Pancreas (tissue), 10 donors: ENCODE data around the gene C2CD4B. TPM values are rescaled to one million over a fixed set of nuclear protein-coding genes. Genes with fewer than 3 reads are reported as not detected.

Experiments
- ATAC-seq, 4 donors: fragments of 200-7000 bp; cut with Tn5 transposase; one replicate each; pipeline versions ENCODE4 v1.8.0 to v1.9.1; 2020; ENCODE audit warnings: mild to moderate bottlenecking in 4 of 4, moderate library complexity in 4 of 4
- DNase-seq, 6 donors: peaks; one replicate each; pipeline ENCODE4 v3.0.0-alpha.2; 2020
- FAIRE-seq: peaks from 2 replicates; lab custom pipeline; 2012; peaks lifted over from hg19 to GRCh38; lab: Jason Lieb, UNC
- H3K27ac ChIP-seq, 4 donors: fragments of 200-600 bp; sonication (generic); 1 replicate in 3 of 4; 2 replicates in 1 of 4; pipeline versions ENCODE4 v1.5.0 to v1.8.0; 2020
- H3K27me3 ChIP-seq, 4 donors: fragments of 200-600 bp; one replicate each; pipeline ENCODE4 v1.8.0; 2021
- H3K36me3 ChIP-seq, 3 donors: fragments of 200-600 bp; sonication (generic) in 1 of 3; one replicate each; pipeline versions ENCODE4 v1.5.0 to v1.8.0; 2020 to 2021
- H3K4me1 ChIP-seq, 3 donors: fragments of 200-600 bp; one replicate each; pipeline ENCODE4 v1.8.0; 2021
- H3K4me3 ChIP-seq, 4 donors: fragments of 200-600 bp; sonication (generic) in 2 of 4; one replicate each; pipeline versions ENCODE4 v1.5.0 to v1.8.0; 2020 to 2021
- H3K9me3 ChIP-seq, 4 donors: fragments of 200-600 bp; one replicate each; pipeline ENCODE4 v1.8.0; 2021
- WGBS, 2 donors: extraction: QIAGEN DNeasy Blood & Tissue Kit; methylation state at CpG; one replicate each; pipeline ENCODE4 v1.1.7; 2013; 5-methylcytosine and 5-hydroxymethylcytosine counted together
- intact Hi-C, 3 donors: fragments of 100-400 bp; cut with DNase I; formaldehyde crosslinking; loops; one replicate each; pipeline versions ENCODE4 v1.11.1 to v1.14.2; 2022
- polyA plus RNA-seq, 2 donors: library from polyadenylated mRNA; stranded (reverse); fragments of 200-250 nt; gene quantifications; one replicate each; pipeline ENCODE4 v1.2.3, GENCODE V29; 2013
- total RNA-seq, 6 donors: library from RNA; stranded (reverse); fragmentation: NEBNext Ultra II Directional in 4 of 6; extraction: Animal tissue kit (Norgen Biotek cat#: 25700) in 4 of 6; gene quantifications; one replicate each; pipeline versions ENCODE4 v1.2.1 to v1.2.4, GENCODE V29; 2021 to 2023
- TF ChIP-seq, protein P1 (sequence below), 4 donors: fragments of 200-600 bp; sonication (generic) in 3 of 4; IDR thresholded peaks; one replicate each; pipeline versions ENCODE4 v1.5.0 to v1.8.0; 2021; ENCODE audit warnings: antibody characterized with exemption in 4 of 4
- donor health status: healthy with polysubstance abuse.
- donor health status: DM: no; HTN: no; CAD: no; lungs with moderate emphysema.
- donor health status: DM: no; HTN: no; CAD: no.
- donor health status: control.
- donor health status: control.
- donor health status: Bipolar disorder and iron deficiency.
- donor health status: DM: yes; HTN: yes; CAD: no.
- donor health status: DM: no; HTN: no; CAD: no.
- donor health status: DM: no; HTN: no; CAD: no.
- donor health status: DM: yes; HTN: yes; CAD: no.

C2CD4B gene
- total and polyA plus RNA-seq, 8 donors = 25.1 to 167 (median 39.6) TPM

DNA sequence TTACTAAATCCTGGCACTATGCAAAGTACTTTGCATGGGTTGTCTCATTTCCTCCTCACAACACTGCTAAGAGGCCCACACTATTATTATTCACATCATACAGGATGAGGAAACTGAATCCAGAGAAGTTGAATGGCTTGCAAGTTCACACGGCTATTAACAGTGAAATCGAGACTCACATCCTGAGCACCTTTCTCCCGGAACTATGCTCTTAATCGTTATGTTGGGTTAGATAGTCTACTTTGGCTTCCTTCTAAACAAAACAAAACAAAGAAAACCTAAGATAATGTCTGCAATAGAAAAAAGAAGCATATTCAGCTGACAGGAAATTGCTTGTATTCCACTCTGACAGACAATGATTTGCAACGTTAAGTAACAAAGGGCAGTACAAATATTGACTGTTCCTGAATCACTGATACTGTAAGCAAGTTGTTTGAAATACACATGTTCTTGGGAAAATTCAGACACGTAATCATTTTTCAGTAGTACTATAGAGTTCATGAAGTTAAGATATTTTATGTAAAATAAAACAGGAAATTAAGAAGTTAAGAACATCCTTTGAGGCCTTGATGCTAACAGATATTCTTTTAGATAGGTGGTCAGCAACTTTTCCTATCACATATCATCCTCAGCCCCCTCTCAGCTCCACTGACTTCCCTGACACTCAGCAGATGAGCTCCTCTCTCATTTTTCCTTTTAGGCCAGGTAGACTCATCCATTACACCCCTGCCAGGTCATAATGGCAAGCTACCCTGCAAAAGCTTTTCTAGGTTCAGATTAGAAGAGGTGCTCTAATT, 40.7 kb downstream of the C2CD4B start:
- Histone ChIP-seq H3K4me3 (no peak overlapping the region), H3K27ac (peak overlapping the region; percentile 34 to 89 (median 72)), H3K27me3 (no peaks in the 10 kb centered on the region), H3K36me3 (no peaks in the 10 kb centered on the region), H3K9me3 (no peaks in the 10 kb centered on the region), H3K4me1 (peaks cover 19 to 36% (median 29%) of the 10 kb centered on the region in 3 donors)
- DNase-seq = no peak
- peak; percentile 71 to 82 (median 77) for ATAC-seq
- intact Hi-C loops = no loop called here
- TF ChIP-seq, protein P1, sequence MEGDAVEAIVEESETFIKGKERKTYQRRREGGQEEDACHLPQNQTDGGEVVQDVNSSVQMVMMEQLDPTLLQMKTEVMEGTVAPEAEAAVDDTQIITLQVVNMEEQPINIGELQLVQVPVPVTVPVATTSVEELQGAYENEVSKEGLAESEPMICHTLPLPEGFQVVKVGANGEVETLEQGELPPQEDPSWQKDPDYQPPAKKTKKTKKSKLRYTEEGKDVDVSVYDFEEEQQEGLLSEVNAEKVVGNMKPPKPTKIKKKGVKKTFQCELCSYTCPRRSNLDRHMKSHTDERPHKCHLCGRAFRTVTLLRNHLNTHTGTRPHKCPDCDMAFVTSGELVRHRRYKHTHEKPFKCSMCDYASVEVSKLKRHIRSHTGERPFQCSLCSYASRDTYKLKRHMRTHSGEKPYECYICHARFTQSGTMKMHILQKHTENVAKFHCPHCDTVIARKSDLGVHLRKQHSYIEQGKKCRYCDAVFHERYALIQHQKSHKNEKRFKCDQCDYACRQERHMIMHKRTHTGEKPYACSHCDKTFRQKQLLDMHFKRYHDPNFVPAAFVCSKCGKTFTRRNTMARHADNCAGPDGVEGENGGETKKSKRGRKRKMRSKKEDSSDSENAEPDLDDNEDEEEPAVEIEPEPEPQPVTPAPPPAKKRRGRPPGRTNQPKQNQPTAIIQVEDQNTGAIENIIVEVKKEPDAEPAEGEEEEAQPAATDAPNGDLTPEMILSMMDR (IDR thresholded peaks at IDR 0.05) = no peak
- 11 to 17% methylated on average over 6 of the region's 6 CpGs for WGBS, 2 donors
- peak; percentile 23 for FAIRE-seq

DNA sequence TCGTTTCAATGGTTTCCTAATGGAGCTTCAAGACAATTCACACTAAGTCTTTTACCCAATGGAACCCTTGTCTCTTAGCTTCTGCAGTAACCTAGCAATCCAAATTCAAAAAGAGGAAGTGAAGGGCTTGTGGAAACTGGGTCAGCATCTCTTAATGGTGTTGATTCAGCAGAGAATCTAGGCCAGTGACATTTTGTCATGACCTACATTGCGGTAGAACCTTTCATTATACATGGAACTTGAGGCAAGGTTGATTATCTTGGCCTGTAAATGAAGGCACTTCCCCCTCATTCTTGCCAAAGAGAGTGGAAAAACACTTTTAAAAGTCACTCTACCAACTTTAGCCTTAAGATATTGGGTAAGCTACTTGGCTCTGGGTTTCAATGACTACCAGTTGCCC, 42.8 kb downstream of the C2CD4B start:
- H3K9me3 ChIP-seq = no peaks in the 10 kb centered on the region
- TF ChIP-seq, protein P1 (IDR thresholded peaks at IDR 0.05) = no peak
- H3K36me3 ChIP-seq = no peaks in the 10 kb centered on the region
- no peak for ATAC-seq
- no peak for FAIRE-seq
- H3K4me1 ChIP-seq = peaks cover 19 to 44% (median 29%) of the 10 kb centered on the region in 3 donors
- intact Hi-C loops = no loop called here
- H3K4me3 ChIP-seq = no peak overlapping the region
- no peak for DNase-seq
- H3K27ac ChIP-seq = no peak overlapping the region
- no peaks in the 10 kb centered on the region for H3K27me3 ChIP-seq
- WGBS, 2 donors = 90 to 97% methylated on average over 2 of the region's 2 CpGs

DNA sequence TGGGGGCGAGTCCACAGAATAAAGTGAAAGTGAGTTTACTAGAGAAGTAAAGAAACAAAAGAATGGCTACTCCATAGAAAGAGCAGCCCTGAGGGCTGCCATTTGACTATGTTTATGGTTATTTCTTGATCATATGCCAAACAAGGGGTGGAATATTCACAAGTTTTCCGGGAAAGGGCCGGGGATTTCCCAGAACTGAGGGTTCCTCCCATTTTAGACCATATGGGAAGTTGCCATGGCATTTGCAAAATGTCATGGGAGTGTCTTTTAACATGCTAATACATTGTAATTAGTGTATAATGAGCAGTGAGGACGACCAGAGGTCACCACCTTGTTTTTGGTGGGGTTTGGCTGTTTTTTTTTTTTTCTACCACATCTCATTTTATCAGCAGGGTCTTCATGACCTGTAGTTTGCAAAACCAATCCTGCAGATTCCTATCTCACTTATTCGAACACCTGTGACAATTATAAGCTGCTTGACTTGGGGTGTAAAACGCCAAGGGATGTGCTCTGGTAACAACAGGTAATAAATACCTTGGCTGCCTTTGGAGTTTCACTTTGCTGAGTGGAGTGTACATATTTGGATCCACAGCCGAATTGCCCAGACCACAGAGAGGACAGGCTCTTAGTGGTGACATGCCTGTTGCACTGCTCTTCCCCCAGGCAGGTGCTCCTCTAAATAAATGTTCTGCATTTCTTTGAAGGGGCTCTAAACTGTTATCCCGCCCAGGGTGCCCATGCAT, 43.6 kb downstream of the C2CD4B start:
- Histone ChIP-seq H3K27ac (no peak overlapping the region), H3K4me3 (no peak overlapping the region), H3K4me1 (peaks cover 19 to 46% (median 31%) of the 10 kb centered on the region in 3 donors), H3K36me3 (no peaks in the 10 kb centered on the region), H3K27me3 (no peaks in the 10 kb centered on the region), H3K9me3 (no peaks in the 10 kb centered on the region)
- WGBS, 2 donors = 91 to 92% methylated on average over 8 of the region's 8 CpGs
- TF ChIP-seq, protein P1 (IDR thresholded peaks at IDR 0.05) = no peak
- DNase-seq (no peak), FAIRE-seq (no peak), ATAC-seq (no peak)
- intact Hi-C loops = no loop called here

DNA sequence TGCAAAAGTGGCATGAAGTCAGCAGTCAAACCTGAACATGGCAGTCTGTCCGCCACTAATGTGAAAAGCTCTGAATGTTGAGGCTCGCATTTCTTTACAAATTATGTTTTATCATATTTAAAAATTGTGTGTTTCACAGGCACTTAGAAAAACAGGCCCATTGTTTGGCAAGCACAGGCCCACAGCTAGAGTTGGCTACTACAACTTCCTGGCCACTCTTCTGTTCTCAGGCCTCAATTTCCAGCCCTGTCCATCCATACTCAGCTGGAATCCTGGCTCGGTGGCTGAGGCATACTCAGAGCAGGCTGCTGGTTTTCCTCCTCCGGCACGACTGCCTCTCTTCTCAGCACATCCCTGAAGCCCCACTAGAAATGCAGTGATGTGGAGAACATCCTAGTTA, 44.3 kb downstream of the C2CD4B start:
- TF ChIP-seq, protein P1 (IDR thresholded peaks at IDR 0.05) = no peak
- FAIRE-seq (no peak), ATAC-seq (no peak), DNase-seq (no peak)
- Histone ChIP-seq H3K4me1 (peaks cover 15 to 45% (median 30%) of the 10 kb centered on the region in 3 donors), H3K4me3 (no peak overlapping the region), H3K36me3 (no peaks in the 10 kb centered on the region), H3K27ac (no peak overlapping the region), H3K27me3 (no peaks in the 10 kb centered on the region), H3K9me3 (no peaks in the 10 kb centered on the region)
- intact Hi-C loops = no loop called here
- 92 to 100% methylated on average over 5 of the region's 5 CpGs for WGBS, 2 donors
